HepG2 (cell line): Measurements from ENCODE around the gene DCDC2. TPM values are rescaled to one million over a fixed set of nuclear protein-coding genes. Genes with fewer than 3 reads are reported as not detected.

Experiments
- ATAC-seq: fragments of 200-7000 bp; cut with Tn5 transposase; 3 replicates; pipeline ENCODE4 v1.9.1; 2020; ENCODE audit warnings: mild to moderate bottlenecking, moderate library complexity
- BruUV-seq: library from RNA; stranded (reverse); fragments of 400-500 nt; replicated peaks from 2 replicates; lab custom pipeline; 2021; lab: Mats Ljungman, UMichigan
- CTCF ChIA-PET: fragments of 300-600 bp; formaldehyde crosslinking; extraction: SDS; loops from one replicate; lab custom pipeline; 2021; ENCODE audit warnings: low total read pairs, inconsistent platforms, low intra/inter-chr PET ratio; lab: Yijun Ruan, JAX
- POLR2A ChIA-PET: fragments of 350-600 bp; sonication (Branson Sonifier 250); formaldehyde crosslinking; loops from one replicate; lab custom pipeline; 2020; ENCODE audit warnings: antibody characterized with exemption, inconsistent platforms; lab: Yijun Ruan, JAX
- DNase-seq: peaks from one replicate; pipeline ENCODE4 v3.0.0-alpha.2; 2015; ENCODE audit warnings: low spot score
- FAIRE-seq: peaks from 3 replicates; lab custom pipeline; 2011; peaks lifted over from hg19 to GRCh38; lab: Jason Lieb, UNC
- H2AFZ ChIP-seq: one replicate; pipeline ENCODE4 v1.6.1; 2011; ENCODE audit warnings: low read length, inconsistent platforms
- H3K27ac ChIP-seq: fragments of 300-600 bp; 3 replicates; pipeline ENCODE4 v1.8.0; 2011; ENCODE audit warnings: mixed run types, mild to moderate bottlenecking, mixed read lengths, low read length, inconsistent platforms; ENCODE audit not compliant: insufficient read depth; ENCODE audit errors: extremely low read length
- H3K27me3 ChIP-seq, 2 experiments: fragments of 200-600 bp in 1 of 2; 2 replicates in 1 of 2; 3 replicates in 1 of 2; pipeline versions ENCODE4 v1.6.0 to v1.8.0; 2011; ENCODE audit warnings: low read length in 2 of 2, mild to moderate bottlenecking in 2 of 2, moderate library complexity in 2 of 2, inconsistent platforms in 1 of 2; ENCODE audit not compliant: insufficient read depth in 2 of 2, control insufficient read depth in 1 of 2
- H3K36me3 ChIP-seq, 2 experiments: fragments of 200-600 bp in 1 of 2; replicated peaks in 1 of 2; 2 replicates in 1 of 2; 3 replicates in 1 of 2; pipeline versions ENCODE4 v1.5.1 to v1.8.0; 2011; ENCODE audit warnings: low read length in 2 of 2, inconsistent platforms in 1 of 2; ENCODE audit not compliant: insufficient read depth in 2 of 2, control insufficient read depth in 1 of 2
- H3K4me1 ChIP-seq: 2 replicates; pipeline ENCODE4 v1.5.1; 2012; ENCODE audit warnings: low read length, inconsistent platforms; ENCODE audit not compliant: insufficient read depth
- H3K4me2 ChIP-seq: 2 replicates; pipeline ENCODE4 v1.6.0; 2011; ENCODE audit warnings: low read depth, low read length, inconsistent platforms
- H3K4me3 ChIP-seq, 3 experiments: fragments of 200-600 bp in 1 of 3; sonication (generic), shearing (Covaris generic) in 1 of 3; replicated peaks in 1 of 3; 2 replicates each; pipeline ENCODE4 v1.5.1; 2011 to 2016; ENCODE audit warnings: low read length in 3 of 3, inconsistent platforms in 2 of 3, low read depth in 2 of 3, mild to moderate bottlenecking in 2 of 3, control low read depth in 1 of 3, mixed read lengths in 1 of 3; ENCODE audit not compliant: insufficient read depth in 1 of 3
- H3K79me2 ChIP-seq: one replicate; pipeline ENCODE4 v1.6.1; 2011; ENCODE audit warnings: low read length, inconsistent platforms; ENCODE audit not compliant: insufficient read depth
- H3K9ac ChIP-seq: 2 replicates; pipeline ENCODE4 v1.6.0; 2011; ENCODE audit warnings: mild to moderate bottlenecking, low read depth, low read length, inconsistent platforms; ENCODE audit not compliant: insufficient read depth
- H3K9me3 ChIP-seq: 2 replicates; pipeline ENCODE4 v1.5.1; 2012; ENCODE audit warnings: mild to moderate bottlenecking, low read length
- H4K20me1 ChIP-seq: 2 replicates; pipeline ENCODE4 v1.6.0; 2011; ENCODE audit warnings: inconsistent platforms, mild to moderate bottlenecking, low read length, moderate library complexity; ENCODE audit not compliant: insufficient read depth
- ADNP ChIP-seq: sonication (generic); formaldehyde crosslinking; IDR thresholded peaks from 2 replicates; pipeline ENCODE4 v1.4.0; 2020; ENCODE audit warnings: missing genetic modification reagents
- ESRRA ChIP-seq: sonication (generic); formaldehyde crosslinking; IDR thresholded peaks from 2 replicates; pipeline ENCODE4 v1.5.1; 2020; ENCODE audit warnings: mild to moderate bottlenecking, low read depth, missing genetic modification reagents
- FOSL2 ChIP-seq: sonication (generic); formaldehyde crosslinking; IDR thresholded peaks from 2 replicates; pipeline ENCODE4 v1.4.0; 2020; ENCODE audit warnings: missing genetic modification reagents
- HDAC1 ChIP-seq: sonication (generic); formaldehyde crosslinking; IDR thresholded peaks from 2 replicates; pipeline ENCODE4 v1.5.1; 2020; ENCODE audit warnings: mild to moderate bottlenecking, missing genetic modification reagents
- ISL2 ChIP-seq: sonication (generic); formaldehyde crosslinking; IDR thresholded peaks from 2 replicates; pipeline ENCODE4 v1.5.0; 2020; ENCODE audit warnings: missing genetic modification reagents
- MED13 ChIP-seq: sonication (generic); formaldehyde crosslinking; IDR thresholded peaks from 2 replicates; pipeline ENCODE4 v1.5.0; 2020; ENCODE audit warnings: missing genetic modification reagents
- MIER3 ChIP-seq: IDR thresholded peaks from 2 replicates; pipeline ENCODE4 v1.6.1; 2016; ENCODE audit warnings: missing compliant biosample characterization, borderline replicate concordance
- PTBP1 ChIP-seq: fragments of 200-400 bp; formaldehyde crosslinking; IDR thresholded peaks from 2 replicates; pipeline ENCODE4 v1.6.1; 2018; ENCODE audit warnings: low read length, low read depth; ENCODE audit not compliant: poor library complexity, severe bottlenecking
- SIN3A ChIP-seq: IDR thresholded peaks from 2 replicates; pipeline ENCODE4 v1.6.1; 2011; ENCODE audit warnings: low read depth, mild to moderate bottlenecking, control low read depth, low read length, borderline replicate concordance
- SIN3B ChIP-seq: fragments of 150-350 bp; IDR thresholded peaks from 2 replicates; pipeline ENCODE4 v1.6.1; 2014; ENCODE audit warnings: low read length
- TCF7 ChIP-seq: sonication (generic); IDR thresholded peaks from 2 replicates; pipeline ENCODE4 v1.6.1; 2016; ENCODE audit warnings: antibody characterized with exemption, low read depth
- ZNF160 ChIP-seq: sonication (generic); formaldehyde crosslinking; IDR thresholded peaks from 2 replicates; pipeline ENCODE4 v1.8.0; 2022; ENCODE audit warnings: mild to moderate bottlenecking, inconsistent platforms, missing genetic modification reagents
- ZNF224 ChIP-seq: sonication (generic); formaldehyde crosslinking; IDR thresholded peaks from 2 replicates; pipeline ENCODE4 v1.5.0; 2020; ENCODE audit warnings: mild to moderate bottlenecking, missing genetic modification reagents
- ZNF333 ChIP-seq: sonication (generic); formaldehyde crosslinking; IDR thresholded peaks from 2 replicates; pipeline ENCODE4 v1.4.0; 2020; ENCODE audit warnings: mild to moderate bottlenecking, missing genetic modification reagents, borderline replicate concordance
- ZNF564 ChIP-seq: sonication (generic); formaldehyde crosslinking; IDR thresholded peaks from 2 replicates; pipeline ENCODE4 v1.8.1; 2023; ENCODE audit warnings: mild to moderate bottlenecking, missing genetic modification reagents
- ZNF598 ChIP-seq: sonication (generic); formaldehyde crosslinking; IDR thresholded peaks from 2 replicates; pipeline ENCODE4 v1.5.1; 2020; ENCODE audit warnings: mild to moderate bottlenecking, missing genetic modification reagents, borderline replicate concordance
- ZNF678 ChIP-seq: sonication (generic); formaldehyde crosslinking; IDR thresholded peaks from 2 replicates; pipeline ENCODE4 v1.4.0; 2020; ENCODE audit warnings: mild to moderate bottlenecking, missing genetic modification reagents
- WGBS: methylation state at CpG from one replicate; pipeline ENCODE4 v1.1.6; 2017; ENCODE audit warnings: low lambda C conversion rate; 5-methylcytosine and 5-hydroxymethylcytosine counted together
- in situ Hi-C: cut with HindIII; loops from 2 replicates; pipeline ENCODE4 v1.10.0; 2017; ENCODE audit warnings: low pct_unique_long_range_greater_than_20kb; ENCODE audit not compliant: extremely low pct_ligation_motif_present
- intact Hi-C: fragments of 100-400 bp; cut with micrococcal nuclease; formaldehyde crosslinking; loops from one replicate; pipeline ENCODE4 v1.10.0; 2022; ENCODE audit not compliant: unreplicated experiment
- polyA plus RNA-seq, 8 experiments: library from polyadenylated mRNA; depleted of rRNA in 3 of 8; stranded (reverse) in 7 of 8; unstranded in 1 of 8; fragments of >200 nt; fragmentation: Illumina TruSeq in 4 of 8; extraction: Trizol in 4 of 8; gene quantifications; 2 replicates each; pipeline versions ENCODE4 v1.2.1 to v1.2.3, GENCODE V29; 2011 to 2016; ENCODE audit warnings: low read depth in 4 of 8, missing spikeins in 1 of 8, mixed read lengths in 1 of 8; ENCODE audit not compliant: insufficient read depth in 1 of 8
- total RNA-seq, 5 experiments: library from RNA; depleted of rRNA; stranded (reverse); fragments of >200 nt; fragmentation: Illumina TruSeq; extraction: Trizol; gene quantifications; 2 replicates each; pipeline ENCODE4 v1.2.3, GENCODE V29; 2016; ENCODE audit warnings: low read depth in 1 of 5
- TF ChIP-seq, protein P1 (sequence below): sonication (generic); formaldehyde crosslinking; IDR thresholded peaks from 2 replicates; pipeline ENCODE4 v1.5.1; 2020; ENCODE audit warnings: mild to moderate bottlenecking, missing genetic modification reagents

The DCDC2 gene
- total and polyA plus RNA-seq, 2 of the 13 experiments (the other 11 are each of a cell fraction or from before 2014, with no cell fraction given) = 9.0 to 36.2 TPM

DNA sequence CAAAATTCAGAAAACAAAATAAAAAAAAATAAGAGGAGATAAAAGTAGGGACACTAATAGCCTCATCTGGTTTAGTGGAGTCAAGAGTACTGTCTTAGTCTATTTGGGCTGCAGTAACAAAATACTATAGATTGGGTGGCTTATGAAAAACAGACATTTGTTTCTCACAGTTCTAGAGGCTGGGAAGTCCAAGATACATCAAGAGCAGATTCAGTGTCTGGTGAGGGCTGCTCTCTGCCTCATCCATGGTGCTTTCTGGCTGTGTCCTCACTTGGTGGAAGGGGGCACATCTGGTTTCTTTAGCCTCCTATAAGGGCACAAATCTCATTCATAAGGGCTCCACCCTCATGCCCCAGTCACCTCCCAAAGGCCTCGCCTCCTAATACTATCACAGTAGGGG lies 205.8 kb downstream of the DCDC2 start:
- H2AFZ ChIP-seq = no peak overlapping the region
- H3K79me2 ChIP-seq = no peaks in the 10 kb centered on the region
- TF ChIP-seq ZNF564 (CRISPR knock-in tag) (peak; percentile 96), MIER3 (CRISPR knock-in tag) (no peak)
- TF ChIP-seq, all 625 proteins: peak for 1
- intact Hi-C loops = no loop called here
- H4K20me1 ChIP-seq = no peaks in the 10 kb centered on the region
- H3K27ac ChIP-seq = no peak overlapping the region
- ATAC-seq (no peak), DNase-seq (no peak), FAIRE-seq (no peak)
- no peak overlapping the region for H3K4me3 ChIP-seq
- in situ Hi-C loops = no loop called here
- no peak overlapping the region for H3K4me2 ChIP-seq
- no TSS peak for BruUV-seq
- no peaks in the 10 kb centered on the region for H3K27me3 ChIP-seq
- no peak overlapping the region for H3K9ac ChIP-seq
- H3K4me1 ChIP-seq = peaks cover 36% of the 10 kb centered on the region
- WGBS = 93% methylated on average over 1 of the region's 1 CpG
- H3K9me3 ChIP-seq = no peaks in the 10 kb centered on the region
- ChIA-PET POLR2A (interaction anchor here (0.7 kb wide), 1 partner anchor 156 kb away, joined by 4 read pairs; no protein-coding TSS in a partner anchor), CTCF (no interaction called here)
- H3K36me3 ChIP-seq = no peaks in the 10 kb centered on the region

DNA sequence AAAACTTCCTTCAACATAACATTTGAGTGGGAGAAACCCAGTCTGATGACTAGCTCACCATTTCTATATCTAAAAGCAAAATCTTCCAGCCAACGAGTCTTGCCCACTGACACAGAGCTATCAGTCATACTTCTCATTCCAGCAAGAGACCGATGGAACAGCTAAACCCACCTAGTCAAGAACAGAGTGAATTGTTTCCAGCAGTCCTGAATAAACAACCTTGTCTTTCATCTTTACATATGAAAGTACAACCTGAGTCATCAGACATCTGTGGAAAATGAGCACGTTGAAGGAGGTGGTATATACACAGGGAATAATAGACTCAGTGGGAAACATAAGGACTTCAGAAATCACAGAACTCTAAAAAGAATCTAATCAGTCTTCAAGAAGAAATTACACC lies 208.0 kb downstream of the DCDC2 start:
- DNase-seq = peak; percentile 91
- H3K4me3 ChIP-seq = no peak overlapping the region
- H2AFZ ChIP-seq = no peak overlapping the region
- BruUV-seq = no TSS peak
- no peaks in the 10 kb centered on the region for H3K9me3 ChIP-seq
- FAIRE-seq = peak; percentile 56
- ChIA-PET CTCF (no interaction called here), POLR2A (interaction anchor here (1.1 to 2.1 kb wide), 2 partner anchors 23 to 45 kb away, joined by 3 to 8 read pairs; partner anchors contain the start of gene NRSN1)
- H3K36me3 ChIP-seq = no peaks in the 10 kb centered on the region
- peaks cover 55% of the 10 kb centered on the region for H3K4me1 ChIP-seq
- no peaks in the 10 kb centered on the region for H3K27me3 ChIP-seq
- WGBS = 2% methylated on average over 3 of the region's 3 CpGs
- no peak overlapping the region for H3K9ac ChIP-seq
- intact Hi-C loops = loop anchor here (2.0 to 10.0 kb wide), 4 partner anchors 55 to 235 kb away; no protein-coding TSS in a partner anchor
- in situ Hi-C loops = no loop called here
- H3K79me2 ChIP-seq = no peaks in the 10 kb centered on the region
- no peaks in the 10 kb centered on the region for H4K20me1 ChIP-seq
- H3K27ac ChIP-seq = no peak overlapping the region
- H3K4me2 ChIP-seq = peak overlapping the region; percentile 14; the same call in 1 of the 2 replicates
- no peak; the same call in 2 of the 3 replicates for ATAC-seq
- TF ChIP-seq ZNF333 (CRISPR knock-in tag) = no peak
- no peak for TF ChIP-seq ZNF224 (CRISPR knock-in tag)
- 0 out of 2 replicates have a peak, but pooled peaks have one; percentile 23 for TF ChIP-seq HDAC1 (CRISPR knock-in tag)
- TF ChIP-seq ADNP (CRISPR knock-in tag) = no peak
- TF ChIP-seq ZNF564 (CRISPR knock-in tag) = no peak
- peak; percentile 69 for TF ChIP-seq FOSL2 (CRISPR knock-in tag)
- no peak for TF ChIP-seq PTBP1
- no peak for TF ChIP-seq ISL2
- no peak for TF ChIP-seq ZNF678
- no peak for TF ChIP-seq SIN3A
- no peak for TF ChIP-seq MED13 (CRISPR knock-in tag)
- no peak for TF ChIP-seq SIN3B
- TF ChIP-seq, protein P1, sequence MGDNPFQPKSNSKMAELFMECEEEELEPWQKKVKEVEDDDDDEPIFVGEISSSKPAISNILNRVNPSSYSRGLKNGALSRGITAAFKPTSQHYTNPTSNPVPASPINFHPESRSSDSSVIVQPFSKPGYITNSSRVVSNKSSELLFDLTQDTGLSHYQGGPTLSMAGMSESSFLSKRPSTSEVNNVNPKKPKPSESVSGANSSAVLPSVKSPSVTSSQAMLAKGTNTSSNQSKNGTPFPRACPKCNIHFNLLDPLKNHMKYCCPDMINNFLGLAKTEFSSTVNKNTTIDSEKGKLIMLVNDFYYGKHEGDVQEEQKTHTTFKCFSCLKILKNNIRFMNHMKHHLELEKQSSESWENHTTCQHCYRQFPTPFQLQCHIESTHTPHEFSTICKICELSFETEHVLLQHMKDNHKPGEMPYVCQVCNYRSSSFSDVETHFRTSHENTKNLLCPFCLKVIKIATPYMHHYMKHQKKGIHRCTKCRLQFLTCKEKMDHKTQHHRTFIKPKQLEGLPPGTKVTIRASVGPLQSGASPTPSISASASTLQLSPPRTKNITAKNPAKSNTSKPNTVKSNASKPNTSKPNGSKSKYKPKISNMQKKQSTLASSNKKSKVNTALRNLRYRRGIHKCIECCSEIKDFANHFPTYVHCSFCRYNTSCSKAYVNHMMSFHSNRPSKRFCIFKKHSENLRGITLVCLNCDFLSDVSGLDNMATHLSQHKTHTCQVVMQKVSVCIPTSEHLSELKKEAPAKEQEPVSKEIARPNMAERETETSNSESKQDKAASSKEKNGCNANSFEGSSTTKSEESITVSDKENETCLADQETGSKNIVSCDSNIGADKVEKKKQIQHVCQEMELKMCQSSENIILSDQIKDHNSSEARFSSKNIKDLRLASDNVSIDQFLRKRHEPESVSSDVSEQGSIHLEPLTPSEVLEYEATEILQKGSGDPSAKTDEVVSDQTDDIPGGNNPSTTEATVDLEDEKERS (CRISPR knock-in tag) = no peak
- TF ChIP-seq TCF7 = peak; percentile 84
- TF ChIP-seq ZNF160 = no peak
- TF ChIP-seq ZNF598 (CRISPR knock-in tag) = no peak
- no peak for TF ChIP-seq ESRRA (CRISPR knock-in tag)
